ENCODE measurements around the gene COL26A1.

Gene COL26A1

GRCh38 chr7:101543846-101544245 lies 181.2 kb downstream of the COL26A1 start:
- peaks cover 2% of the 10 kb centered on the region for H3K4me1 ChIP-seq (ENCODE audit: control insufficient read depth, insufficient read depth, low read depth, low read length)
- no peak overlapping the region for H3K4me2 ChIP-seq (ENCODE audit: low read length, poor library complexity, severe bottlenecking)
- no peak overlapping the region for H2AK5ac ChIP-seq (ENCODE audit: low read length, severe bottlenecking)
- H3K36me3 ChIP-seq (ENCODE audit: control insufficient read depth in 1 of 2, insufficient read depth in 2 of 2, low read depth in 1 of 2, low read length in 2 of 2): no peaks in the 10 kb centered on the region
- H3K14ac ChIP-seq (ENCODE audit: low read length in 2 of 2): no peak overlapping the region
- H3K18ac ChIP-seq (ENCODE audit: low read depth in 1 of 2, low read length in 2 of 2): no peak overlapping the region
- DNase-seq: no peak
- no peak overlapping the region for H2AFZ ChIP-seq (ENCODE audit: low read depth, low read length)
- no peak overlapping the region for H2BK15ac ChIP-seq (ENCODE audit: low read depth, poor library complexity, severe bottlenecking)
- H3K4me3 ChIP-seq (ENCODE audit: insufficient read depth in 1 of 2, low read depth in 1 of 2, low read length in 2 of 2): no peak overlapping the region
- peaks cover 4 to 66% of the 10 kb centered on the region in 2 experiments for H3K27me3 ChIP-seq (ENCODE audit: control insufficient read depth in 1 of 2, insufficient read depth in 1 of 2, low read length in 2 of 2)
- no peak overlapping the region for H2BK120ac ChIP-seq (ENCODE audit: low read depth, low read length)
- H3K23ac ChIP-seq (ENCODE audit: low read length in 2 of 2): no peak overlapping the region
- no peak overlapping the region for H3K4ac ChIP-seq (ENCODE audit: low read depth in 1 of 2, low read length in 2 of 2)
- no peak overlapping the region for H2BK5ac ChIP-seq (ENCODE audit: low read depth, low read length, poor library complexity, severe bottlenecking)
- H3K27ac ChIP-seq (ENCODE audit: low read length, poor library complexity, severe bottlenecking): no peak overlapping the region
- H4K91ac ChIP-seq (ENCODE audit: low read length): no peak overlapping the region
- no peak overlapping the region for H4K8ac ChIP-seq (ENCODE audit: low read length)
- H3K9ac ChIP-seq (ENCODE audit: low read length): no peak overlapping the region
- no peaks in the 10 kb centered on the region for H3K79me1 ChIP-seq (replicated peaks; ENCODE audit: low read length, poor library complexity, severe bottlenecking)
- WGBS: 89% methylated on average over 10 of the region's 10 CpGs
- H3K9me3 ChIP-seq (ENCODE audit: control insufficient read depth, low read length): no peaks in the 10 kb centered on the region
- H2BK12ac ChIP-seq (ENCODE audit: low read length in 2 of 2): no peak overlapping the region

GRCh38 chr7:101545441-101546190 lies 182.9 kb downstream of the COL26A1 start:
- Histone ChIP-seq H2BK5ac (ENCODE audit: low read depth, low read length, poor library complexity, severe bottlenecking) (no peak overlapping the region), H2BK15ac (ENCODE audit: low read depth, poor library complexity, severe bottlenecking) (no peak overlapping the region), H3K27me3 (ENCODE audit: control insufficient read depth in 1 of 2, insufficient read depth in 1 of 2, low read length in 2 of 2) (peaks cover 4 to 62% of the 10 kb centered on the region in 2 experiments), H2AK5ac (ENCODE audit: low read length, severe bottlenecking) (no peak overlapping the region), H4K8ac (ENCODE audit: low read length) (no peak overlapping the region), H3K9me3 (ENCODE audit: control insufficient read depth, low read length) (no peaks in the 10 kb centered on the region), H3K14ac (ENCODE audit: low read length in 2 of 2) (no peak overlapping the region), H3K4me2 (ENCODE audit: low read length, poor library complexity, severe bottlenecking) (no peak overlapping the region), H3K4me3 (ENCODE audit: insufficient read depth in 1 of 2, low read depth in 1 of 2, low read length in 2 of 2) (no peak overlapping the region), H3K23ac (ENCODE audit: low read length in 2 of 2) (no peak overlapping the region), H2AFZ (ENCODE audit: low read depth, low read length) (no peak overlapping the region), H2BK12ac (ENCODE audit: low read length in 2 of 2) (no peak overlapping the region), H3K79me1 (replicated peaks; ENCODE audit: low read length, poor library complexity, severe bottlenecking) (no peaks in the 10 kb centered on the region), H3K4ac (ENCODE audit: low read depth in 1 of 2, low read length in 2 of 2) (no peak overlapping the region), H3K27ac (ENCODE audit: low read length, poor library complexity, severe bottlenecking) (no peak overlapping the region), H3K18ac (ENCODE audit: low read depth in 1 of 2, low read length in 2 of 2) (no peak overlapping the region), H3K9ac (ENCODE audit: low read length) (no peak overlapping the region), H3K4me1 (ENCODE audit: control insufficient read depth, insufficient read depth, low read depth, low read length) (peaks cover 2% of the 10 kb centered on the region), H3K36me3 (ENCODE audit: control insufficient read depth in 1 of 2, insufficient read depth in 2 of 2, low read depth in 1 of 2, low read length in 2 of 2) (no peaks in the 10 kb centered on the region), H4K91ac (ENCODE audit: low read length) (no peak overlapping the region), H2BK120ac (ENCODE audit: low read depth, low read length) (no peak overlapping the region)
- DNase-seq: no peak
- WGBS: 89% methylated on average over 9 of the region's 10 CpGs

GRCh38 chr7:101546308-101546936 lies 183.7 kb downstream of the COL26A1 start:
- Histone ChIP-seq H2BK5ac (ENCODE audit: low read depth, low read length, poor library complexity, severe bottlenecking) (no peak overlapping the region), H3K23ac (ENCODE audit: low read length in 2 of 2) (no peak overlapping the region), H3K14ac (ENCODE audit: low read length in 2 of 2) (no peak overlapping the region), H3K4me1 (ENCODE audit: control insufficient read depth, insufficient read depth, low read depth, low read length) (peaks cover 2% of the 10 kb centered on the region), H3K36me3 (ENCODE audit: control insufficient read depth in 1 of 2, insufficient read depth in 2 of 2, low read depth in 1 of 2, low read length in 2 of 2) (no peaks in the 10 kb centered on the region), H4K91ac (ENCODE audit: low read length) (no peak overlapping the region), H3K9me3 (ENCODE audit: control insufficient read depth, low read length) (no peaks in the 10 kb centered on the region), H2AFZ (ENCODE audit: low read depth, low read length) (no peak overlapping the region), H4K8ac (ENCODE audit: low read length) (no peak overlapping the region), H3K18ac (ENCODE audit: low read depth in 1 of 2, low read length in 2 of 2) (no peak overlapping the region), H3K4me3 (ENCODE audit: insufficient read depth in 1 of 2, low read depth in 1 of 2, low read length in 2 of 2) (no peak overlapping the region), H3K9ac (ENCODE audit: low read length) (no peak overlapping the region), H3K27me3 (ENCODE audit: control insufficient read depth in 1 of 2, insufficient read depth in 1 of 2, low read length in 2 of 2) (peaks cover 0 to 54% of the 10 kb centered on the region in 2 experiments), H3K79me1 (replicated peaks; ENCODE audit: low read length, poor library complexity, severe bottlenecking) (no peaks in the 10 kb centered on the region), H2BK15ac (ENCODE audit: low read depth, poor library complexity, severe bottlenecking) (no peak overlapping the region), H2BK120ac (ENCODE audit: low read depth, low read length) (no peak overlapping the region), H2BK12ac (ENCODE audit: low read length in 2 of 2) (no peak overlapping the region), H2AK5ac (ENCODE audit: low read length, severe bottlenecking) (no peak overlapping the region), H3K27ac (ENCODE audit: low read length, poor library complexity, severe bottlenecking) (no peak overlapping the region), H3K4me2 (ENCODE audit: low read length, poor library complexity, severe bottlenecking) (no peak overlapping the region), H3K4ac (ENCODE audit: low read depth in 1 of 2, low read length in 2 of 2) (no peak overlapping the region)
- no peak for DNase-seq
- 88% methylated on average over 2 of the region's 2 CpGs for WGBS

GRCh38 chr7:101547022-101547915 lies 184.6 kb downstream of the COL26A1 start:
- Histone ChIP-seq H3K79me1 (replicated peaks; ENCODE audit: low read length, poor library complexity, severe bottlenecking) (no peaks in the 10 kb centered on the region), H4K8ac (ENCODE audit: low read length) (no peak overlapping the region), H3K4me3 (ENCODE audit: insufficient read depth in 1 of 2, low read depth in 1 of 2, low read length in 2 of 2) (no peak overlapping the region), H2BK12ac (ENCODE audit: low read length in 2 of 2) (no peak overlapping the region), H3K4me2 (ENCODE audit: low read length, poor library complexity, severe bottlenecking) (no peak overlapping the region), H3K18ac (ENCODE audit: low read depth in 1 of 2, low read length in 2 of 2) (no peak overlapping the region), H3K4me1 (ENCODE audit: control insufficient read depth, insufficient read depth, low read depth, low read length) (peaks cover 2% of the 10 kb centered on the region), H3K4ac (ENCODE audit: low read depth in 1 of 2, low read length in 2 of 2) (no peak overlapping the region), H2AK5ac (ENCODE audit: low read length, severe bottlenecking) (no peak overlapping the region), H2BK120ac (ENCODE audit: low read depth, low read length) (no peak overlapping the region), H3K14ac (ENCODE audit: low read length in 2 of 2) (no peak overlapping the region), H3K23ac (ENCODE audit: low read length in 2 of 2) (no peak overlapping the region), H2BK15ac (ENCODE audit: low read depth, poor library complexity, severe bottlenecking) (no peak overlapping the region), H3K9ac (ENCODE audit: low read length) (no peak overlapping the region), H3K36me3 (ENCODE audit: control insufficient read depth in 1 of 2, insufficient read depth in 2 of 2, low read depth in 1 of 2, low read length in 2 of 2) (no peaks in the 10 kb centered on the region), H4K91ac (ENCODE audit: low read length) (no peak overlapping the region), H3K9me3 (ENCODE audit: control insufficient read depth, low read length) (no peaks in the 10 kb centered on the region), H3K27ac (ENCODE audit: low read length, poor library complexity, severe bottlenecking) (no peak overlapping the region), H3K27me3 (ENCODE audit: control insufficient read depth in 1 of 2, insufficient read depth in 1 of 2, low read length in 2 of 2) (peaks cover 0 to 47% of the 10 kb centered on the region in 2 experiments), H2BK5ac (ENCODE audit: low read depth, low read length, poor library complexity, severe bottlenecking) (no peak overlapping the region), H2AFZ (ENCODE audit: low read depth, low read length) (no peak overlapping the region)
- no peak for DNase-seq
- WGBS: 76% methylated on average over 17 of the region's 17 CpGs

Data from mesenchymal stem cell (in vitro differentiated cells and primary cell).